T-helper 17 cell (primary cell): ENCODE results near the gene TTLL12. TPM values are rescaled to one million over a fixed set of nuclear protein-coding genes. Genes with fewer than 3 reads are reported as not detected.

Experiments used
- ATAC-seq: fragments of 150-1000 bp; cut with Tn5 transposase; 2 replicates; pipeline ENCODE4 v1.10.0; 2021; ENCODE audit warnings: mild to moderate bottlenecking, moderate library complexity
- DNase-seq, 3 donors: peaks; one replicate each; pipeline versions ENCODE4 v3.0.0 to v3.0.0-alpha.2; 2020 to 2021
- H3K9me3 ChIP-seq: one replicate; pipeline ENCODE4 v1.7.0; 2013; ENCODE audit warnings: low read length, mild to moderate bottlenecking; ENCODE audit not compliant: control insufficient read depth, poor library complexity, severe bottlenecking
- H3K27ac Mint-ChIP-seq: one replicate; pipeline ENCODE4 v1.8.0; 2022; ENCODE audit warnings: mild to moderate bottlenecking, moderate library complexity, mixed read lengths
- H3K27me3 Mint-ChIP-seq: one replicate; pipeline ENCODE4 v1.8.0; 2022; ENCODE audit warnings: mixed read lengths
- H3K36me3 Mint-ChIP-seq: one replicate; pipeline ENCODE4 v1.8.0; 2022; ENCODE audit warnings: low read depth, mixed read lengths
- H3K4me1 Mint-ChIP-seq: one replicate; pipeline ENCODE4 v1.8.0; 2022; ENCODE audit warnings: mild to moderate bottlenecking, mixed read lengths
- H3K4me3 Mint-ChIP-seq: one replicate; pipeline ENCODE4 v1.8.0; 2022; ENCODE audit warnings: mild to moderate bottlenecking, moderate library complexity, mixed read lengths
- total RNA-seq, 4 donors: library from RNA in 2 of 4; stranded (reverse) in 2 of 4; gene quantifications; one replicate each; pipeline ENCODE4 v1.2.3 and lab custom pipeline; 2022 to 2026

Gene TTLL12
- total RNA-seq, 2 donors from 2014 or later, result 12.8 to 17.8 TPM

DNA sequence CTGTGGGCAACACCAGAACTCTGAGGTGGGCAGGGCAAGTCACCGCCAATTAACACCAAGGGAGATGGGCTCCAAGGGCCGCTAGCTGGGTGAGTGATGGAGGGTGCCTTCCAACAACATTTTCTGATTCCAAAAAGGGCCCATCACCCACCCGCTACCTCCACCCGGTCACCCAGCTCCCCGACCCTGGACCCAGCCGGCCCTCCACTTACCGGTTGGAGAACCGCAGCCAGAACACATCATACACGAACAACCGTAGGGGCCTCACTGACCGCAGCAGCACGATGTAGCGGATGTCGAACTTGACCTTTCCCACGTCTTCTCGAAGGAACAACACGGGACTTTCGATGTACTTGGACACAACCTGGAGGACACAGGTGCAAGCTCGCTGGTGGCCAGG, 14.7 kb downstream of the TTLL12 start:
- DNase-seq (no peak), ATAC-seq (no peak)
- no peaks in the 10 kb centered on the region for H3K9me3 ChIP-seq
- Mint-ChIP-seq H3K27ac (no peak overlapping the region), H3K27me3 (no peaks in the 10 kb centered on the region), H3K36me3 (no peaks in the 10 kb centered on the region), H3K4me3 (no peak overlapping the region), H3K4me1 (peaks cover 12% of the 10 kb centered on the region)

DNA sequence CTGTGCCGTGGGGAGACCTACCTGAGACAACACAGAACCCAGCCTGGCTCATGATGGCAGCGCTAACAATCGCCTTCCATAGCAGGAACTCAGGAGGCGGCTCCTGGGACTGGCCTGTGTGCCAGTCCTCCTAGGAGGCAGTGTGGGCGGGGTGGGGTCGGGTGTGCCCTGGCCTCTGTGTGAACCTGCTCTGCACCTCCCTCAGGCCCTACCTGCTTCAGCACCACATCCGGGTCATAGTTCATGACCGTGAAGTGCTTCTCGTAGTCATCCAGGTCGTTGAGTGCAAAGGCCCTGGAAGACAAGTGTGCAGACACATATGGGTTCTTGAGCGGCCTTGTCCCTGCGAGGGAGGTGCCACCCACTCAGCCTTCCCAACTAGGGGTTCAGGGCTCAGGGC, 15.3 kb downstream of the TTLL12 start:
- DNase-seq, result no peak
- no peaks in the 10 kb centered on the region for H3K9me3 ChIP-seq
- Mint-ChIP-seq H3K27me3 (no peaks in the 10 kb centered on the region), H3K4me3 (no peak overlapping the region), H3K27ac (no peak overlapping the region), H3K4me1 (peaks cover 12% of the 10 kb centered on the region), H3K36me3 (no peaks in the 10 kb centered on the region)
- ATAC-seq, result no peak

DNA sequence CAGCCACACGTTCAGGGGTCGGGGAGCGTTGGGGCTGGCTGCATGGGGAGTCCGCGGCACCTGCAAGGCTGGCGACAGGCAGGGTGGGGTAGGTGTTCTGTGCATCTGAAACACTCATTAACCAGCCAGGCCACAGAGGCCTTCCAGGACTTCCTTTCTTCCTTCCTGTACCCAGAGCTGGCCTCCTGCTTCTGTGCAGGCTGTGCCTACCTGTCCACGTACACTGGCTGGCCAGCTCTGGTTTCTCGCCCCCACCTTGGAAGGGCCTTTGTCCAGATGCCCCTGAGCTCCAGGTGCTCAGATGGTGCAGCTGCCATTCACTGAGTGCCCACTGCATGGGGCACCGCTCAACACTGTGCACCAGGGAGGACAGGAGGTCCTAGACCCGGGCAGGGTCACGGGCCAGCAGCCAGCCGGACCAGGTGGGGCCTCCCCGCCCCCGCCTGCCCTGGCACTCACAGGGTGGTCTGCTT, 15.9 kb downstream of the TTLL12 start:
- Mint-ChIP-seq H3K27me3 (no peaks in the 10 kb centered on the region), H3K4me1 (peaks cover 12% of the 10 kb centered on the region), H3K36me3 (no peaks in the 10 kb centered on the region), H3K4me3 (no peak overlapping the region), H3K27ac (peak overlapping the region; percentile 43)
- DNase-seq (no peak), ATAC-seq (no peak)
- no peaks in the 10 kb centered on the region for H3K9me3 ChIP-seq

DNA sequence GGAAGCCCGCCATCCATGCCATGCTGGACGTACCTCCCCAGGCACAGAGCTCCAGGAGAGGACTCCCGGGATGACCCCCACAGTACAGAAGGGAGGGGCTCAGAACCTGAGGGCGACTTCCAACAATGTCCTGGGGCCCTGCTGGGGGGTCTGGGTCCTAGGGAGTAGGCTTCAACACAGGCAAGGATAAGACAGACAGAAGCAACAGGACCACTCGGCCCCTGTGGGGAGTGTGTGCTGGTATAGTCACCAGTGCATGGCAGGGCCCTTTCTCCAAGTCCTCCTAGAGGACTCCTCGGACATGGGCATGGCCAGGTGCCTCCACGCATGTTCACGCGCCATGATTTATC, 16.8 kb downstream of the TTLL12 start:
- Mint-ChIP-seq H3K4me3 (no peak overlapping the region), H3K27ac (peak overlapping the region; percentile 43)
- no peak for DNase-seq

DNA sequence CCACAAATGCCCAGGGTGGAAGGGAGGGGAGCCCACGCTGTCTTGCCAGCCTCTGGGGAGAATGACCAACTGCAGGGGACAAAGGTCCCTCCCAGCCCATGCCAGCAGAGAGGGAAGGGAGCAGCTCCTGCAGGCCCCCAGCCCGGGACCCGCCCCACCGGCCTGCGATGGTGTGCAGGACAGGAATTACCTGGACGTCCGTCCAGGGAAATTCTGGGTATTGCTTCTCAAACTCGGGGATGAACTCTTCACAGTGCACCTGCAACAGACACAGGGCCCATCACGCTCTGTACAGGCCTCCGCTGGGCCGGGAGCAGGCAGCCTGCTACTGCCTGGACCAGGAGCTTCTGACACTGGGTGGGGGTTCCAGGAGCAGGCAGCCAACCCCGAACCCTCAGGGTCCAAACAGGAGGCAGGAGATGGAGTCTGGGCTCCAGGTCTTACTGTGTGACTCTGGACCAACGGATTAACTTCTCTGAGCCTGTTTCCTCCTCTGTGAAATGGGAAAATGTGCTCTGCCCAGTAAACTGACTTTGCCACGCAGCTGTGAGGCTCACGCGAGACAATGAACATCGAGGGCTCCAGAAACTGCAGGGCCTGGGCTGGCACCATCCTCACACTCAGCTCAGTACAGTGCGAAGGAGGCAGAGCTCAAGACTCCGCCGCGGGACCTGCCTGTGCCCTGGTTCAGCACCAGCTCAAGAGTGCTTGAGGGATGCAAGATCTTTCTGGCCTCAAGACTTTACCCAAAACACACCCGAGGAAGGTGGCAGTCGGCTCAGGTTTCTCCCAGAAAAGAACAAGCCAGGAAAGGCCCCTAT, 17.4 kb downstream of the TTLL12 start:
- no peak overlapping the region for H3K4me3 Mint-ChIP-seq
- H3K9me3 ChIP-seq, result no peaks in the 10 kb centered on the region
- H3K27ac Mint-ChIP-seq, result peak overlapping the region; percentile 27
- no peaks in the 10 kb centered on the region for H3K27me3 Mint-ChIP-seq
- ATAC-seq (no peak), DNase-seq (no peak)
- peaks cover 12% of the 10 kb centered on the region for H3K4me1 Mint-ChIP-seq
- no peaks in the 10 kb centered on the region for H3K36me3 Mint-ChIP-seq

More for the DNA sequence above, 16.8 kb downstream of the TTLL12 start:
- no peak for ATAC-seq
- Mint-ChIP-seq H3K36me3 (no peaks in the 10 kb centered on the region), H3K27me3 (no peaks in the 10 kb centered on the region), H3K4me1 (peaks cover 12% of the 10 kb centered on the region)
- H3K9me3 ChIP-seq, result no peaks in the 10 kb centered on the region

DNA sequence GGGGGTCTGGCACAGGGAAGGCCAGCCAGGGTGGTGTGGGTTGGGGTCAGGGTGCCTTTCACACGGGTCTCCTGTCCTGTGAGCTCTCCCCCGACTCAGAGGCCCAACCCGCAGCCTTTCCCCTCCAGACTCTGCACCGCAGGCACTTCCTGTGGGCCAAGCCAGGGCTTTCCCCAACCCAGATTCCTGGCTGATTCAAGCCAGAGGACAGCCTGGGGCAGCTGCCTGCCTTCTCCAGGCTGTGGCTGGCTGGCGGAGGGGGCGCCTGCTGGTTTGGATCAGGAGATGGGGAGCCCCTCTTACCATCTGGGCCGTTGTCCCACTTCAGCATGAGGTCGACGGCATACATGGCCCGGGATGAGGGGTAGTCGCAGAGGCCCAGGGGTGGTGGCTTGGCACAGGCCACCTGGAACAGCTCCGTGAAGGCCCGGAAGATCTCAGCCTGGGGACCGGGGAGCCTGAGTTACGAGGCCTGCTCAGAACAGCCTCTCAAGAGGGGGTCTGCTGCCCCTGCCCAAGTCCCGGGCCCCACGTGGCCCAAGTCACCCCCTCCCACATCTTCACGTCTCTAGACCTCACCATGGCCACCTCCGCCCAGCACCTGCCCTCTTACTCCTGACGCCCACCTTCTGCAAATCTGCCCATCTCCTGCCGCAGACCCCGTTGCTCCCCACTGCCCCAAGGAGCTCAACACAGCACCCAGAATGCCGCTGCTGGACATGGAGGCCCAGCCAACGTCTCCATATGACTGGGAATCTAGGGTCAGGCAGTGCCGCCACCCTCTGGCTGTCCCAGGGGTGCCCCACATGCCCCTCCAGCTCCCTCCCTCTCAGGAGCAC, 18.2 kb downstream of the TTLL12 start:
- Mint-ChIP-seq H3K4me1 (peaks cover 21% of the 10 kb centered on the region), H3K27ac (peak overlapping the region; percentile 32), H3K27me3 (no peaks in the 10 kb centered on the region), H3K36me3 (no peaks in the 10 kb centered on the region), H3K4me3 (no peak overlapping the region)
- ATAC-seq (no peak), DNase-seq (no peak)
- H3K9me3 ChIP-seq, result no peaks in the 10 kb centered on the region

DNA sequence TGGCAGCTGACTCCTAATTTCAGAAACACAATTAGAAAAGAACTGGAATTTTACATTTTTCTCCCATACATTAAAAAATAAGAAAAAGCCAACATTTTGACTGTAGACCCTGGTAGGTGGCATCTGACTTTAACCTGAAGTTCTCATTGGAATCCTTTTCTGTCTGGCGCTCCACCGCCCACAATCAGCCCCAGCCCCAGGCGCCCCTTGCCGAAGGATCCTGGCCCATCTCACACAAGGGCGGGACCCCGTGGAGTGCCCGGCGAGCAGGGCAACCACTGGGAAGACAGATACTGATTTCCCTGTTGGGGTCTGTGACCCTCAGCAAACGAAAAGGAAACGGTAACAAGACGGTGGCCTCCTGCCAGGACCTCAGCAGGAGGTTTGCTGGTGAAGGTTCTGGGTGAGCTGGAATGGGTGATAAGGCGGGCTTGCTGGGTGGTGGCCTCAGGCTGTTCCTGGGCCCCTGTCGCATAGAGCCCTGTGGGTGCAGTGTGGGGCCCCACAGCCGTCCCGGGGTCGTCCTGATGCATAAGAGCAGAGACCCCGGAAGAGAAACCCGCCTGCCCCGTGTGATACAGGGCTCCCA, 19.8 kb downstream of the TTLL12 start:
- Mint-ChIP-seq H3K4me3 (no peak overlapping the region), H3K36me3 (no peaks in the 10 kb centered on the region), H3K27ac (no peak overlapping the region), H3K4me1 (peaks cover 18% of the 10 kb centered on the region), H3K27me3 (no peaks in the 10 kb centered on the region)
- ATAC-seq (no peak), DNase-seq (no peak)
- no peaks in the 10 kb centered on the region for H3K9me3 ChIP-seq

DNA sequence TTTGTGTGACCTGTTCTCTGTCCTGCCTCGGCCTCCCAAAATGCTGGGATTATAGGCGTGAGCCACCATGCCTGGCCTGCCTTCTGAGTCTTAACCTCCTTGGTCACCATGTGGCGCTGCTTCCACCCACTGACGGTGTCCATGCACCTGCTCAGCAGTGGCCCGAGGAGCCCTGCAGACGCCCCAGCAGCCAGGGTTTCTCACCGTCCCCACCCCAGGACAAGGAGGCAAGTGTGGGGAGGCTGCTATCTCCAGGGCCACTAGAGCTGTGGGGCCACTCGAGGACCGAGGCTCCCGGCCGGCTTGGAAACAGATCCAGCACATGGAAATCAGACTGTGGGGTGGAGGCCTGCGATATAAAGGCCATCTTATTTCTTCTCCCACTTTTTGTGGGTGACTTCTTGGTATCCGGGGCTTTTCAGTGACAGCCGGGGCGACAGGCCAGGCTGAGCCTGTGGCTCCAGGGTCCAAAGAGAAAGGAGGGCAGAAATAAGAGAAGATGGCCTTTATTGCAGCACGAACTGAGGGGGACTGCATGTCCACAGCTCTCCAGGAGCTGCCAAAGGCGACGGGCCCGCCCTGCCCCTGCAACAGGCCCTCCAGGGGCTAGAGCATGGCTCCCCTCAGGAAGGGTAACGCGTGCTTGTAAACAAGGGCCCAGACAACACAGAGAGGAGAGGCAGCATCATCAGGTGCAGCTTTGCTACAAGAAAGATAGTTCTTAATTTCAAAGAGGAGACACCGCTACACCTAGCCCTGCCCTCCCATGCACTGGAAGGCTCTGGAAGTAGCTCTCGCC, 20.6 kb downstream of the TTLL12 start:
- Mint-ChIP-seq H3K4me3 (no peak overlapping the region), H3K27ac (peak overlapping the region; percentile 11)

DNA sequence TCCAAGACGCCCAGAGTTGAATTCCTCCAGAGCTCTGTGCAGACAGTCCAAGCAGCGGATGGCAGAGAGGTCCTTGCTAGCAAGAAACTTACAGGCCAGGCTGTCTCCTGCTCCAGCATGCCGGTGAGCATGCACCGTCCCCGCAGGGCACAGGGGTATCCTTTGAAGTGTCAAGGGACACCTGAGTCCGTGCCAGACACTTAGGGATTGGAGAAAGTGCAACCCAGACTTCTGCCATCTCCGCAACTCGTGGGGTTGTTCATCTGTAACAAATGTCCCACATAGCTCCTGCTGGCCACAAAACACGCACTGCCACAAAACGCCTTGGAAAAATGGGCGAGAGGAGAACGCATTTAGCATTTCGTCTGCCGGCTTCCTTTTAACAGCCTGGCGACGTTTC, 22.3 kb downstream of the TTLL12 start:
- Mint-ChIP-seq H3K27ac (peak overlapping the region; percentile 57), H3K27me3 (no peaks in the 10 kb centered on the region), H3K4me3 (no peak overlapping the region), H3K36me3 (no peaks in the 10 kb centered on the region), H3K4me1 (peaks cover 17% of the 10 kb centered on the region)
- ATAC-seq, result no peak
- no peak for DNase-seq
- H3K9me3 ChIP-seq, result no peaks in the 10 kb centered on the region

More for the DNA sequence above, 20.6 kb downstream of the TTLL12 start:
- Mint-ChIP-seq H3K27me3 (no peaks in the 10 kb centered on the region), H3K4me1 (peaks cover 18% of the 10 kb centered on the region), H3K36me3 (no peaks in the 10 kb centered on the region)
- ATAC-seq (no peak), DNase-seq (no peak)
- H3K9me3 ChIP-seq, result no peaks in the 10 kb centered on the region

DNA sequence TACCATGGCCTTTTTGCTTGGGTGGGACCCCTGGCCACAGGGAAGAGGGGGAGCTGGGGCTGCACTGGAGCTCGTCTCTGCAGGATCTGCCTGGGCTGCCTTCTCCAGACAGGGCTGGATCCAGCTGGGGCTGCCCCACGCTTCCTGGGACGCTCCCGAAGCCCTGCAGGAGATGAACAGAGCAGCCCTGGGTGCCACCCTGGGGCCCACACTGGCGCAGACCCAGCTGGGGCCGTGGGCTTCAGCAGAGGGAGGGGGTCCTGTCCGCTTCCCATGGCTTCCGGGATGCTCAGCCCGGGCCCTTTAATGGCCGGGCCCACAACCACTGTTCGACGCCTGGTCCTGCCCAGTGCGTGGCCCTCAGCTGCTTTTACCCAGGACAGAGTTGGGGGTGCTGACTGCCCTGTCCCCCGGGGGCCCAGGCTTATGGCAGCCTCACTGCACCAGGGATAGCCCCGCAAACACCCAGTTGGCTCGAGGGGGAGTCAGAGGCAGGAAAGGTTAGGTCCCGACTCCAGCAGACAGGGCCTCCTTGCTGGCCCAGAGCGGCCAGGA, 23.6 kb downstream of the TTLL12 start:
- no peaks in the 10 kb centered on the region for H3K27me3 Mint-ChIP-seq
- H3K27ac Mint-ChIP-seq, result no peak overlapping the region
- ATAC-seq, result no peak
- H3K4me1 Mint-ChIP-seq, result peaks cover 15% of the 10 kb centered on the region
- H3K9me3 ChIP-seq, result no peaks in the 10 kb centered on the region
- no peak for DNase-seq
- H3K36me3 Mint-ChIP-seq, result no peaks in the 10 kb centered on the region
- H3K4me3 Mint-ChIP-seq, result no peak overlapping the region

DNA sequence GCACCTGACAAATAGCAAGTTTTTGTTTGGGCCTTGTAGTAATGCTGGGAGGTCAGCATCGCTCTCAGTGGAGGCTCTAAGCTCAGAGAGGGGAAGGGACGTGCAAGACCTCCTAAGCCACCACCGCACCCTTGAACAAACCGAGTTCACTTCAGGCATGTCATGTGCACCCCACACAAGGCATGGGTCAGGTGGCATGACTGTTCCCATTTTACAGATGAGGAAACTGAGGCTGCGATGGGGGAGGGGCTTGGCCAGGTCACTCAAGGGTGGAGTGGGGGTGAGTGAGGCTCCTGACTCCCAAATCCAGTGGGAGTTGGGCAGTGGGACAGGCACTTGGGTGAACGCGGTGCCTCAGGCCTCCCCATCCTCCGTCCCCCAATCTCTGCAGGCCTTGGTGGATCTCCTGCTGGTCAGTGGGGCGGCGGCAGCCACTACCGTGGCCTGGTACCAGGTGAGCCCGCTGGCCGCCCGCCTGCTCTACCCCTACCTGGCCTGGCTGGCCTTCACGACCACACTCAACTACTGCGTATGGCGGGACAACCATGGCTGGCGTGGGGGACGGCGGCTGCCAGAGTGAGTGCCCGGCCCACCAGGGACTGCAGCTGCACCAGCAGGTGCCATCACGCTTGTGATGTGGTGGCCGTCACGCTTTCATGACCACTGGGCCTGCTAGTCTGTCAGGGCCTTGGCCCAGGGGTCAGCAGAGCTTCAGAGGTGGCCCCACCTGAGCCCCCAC, 24.4 kb downstream of the TTLL12 start:
- Mint-ChIP-seq H3K4me1 (peaks cover 14% of the 10 kb centered on the region), H3K36me3 (no peaks in the 10 kb centered on the region), H3K4me3 (no peak overlapping the region), H3K27me3 (no peaks in the 10 kb centered on the region), H3K27ac (no peak overlapping the region)
- DNase-seq, result no peak
- H3K9me3 ChIP-seq, result no peaks in the 10 kb centered on the region
- ATAC-seq, result no peak

DNA sequence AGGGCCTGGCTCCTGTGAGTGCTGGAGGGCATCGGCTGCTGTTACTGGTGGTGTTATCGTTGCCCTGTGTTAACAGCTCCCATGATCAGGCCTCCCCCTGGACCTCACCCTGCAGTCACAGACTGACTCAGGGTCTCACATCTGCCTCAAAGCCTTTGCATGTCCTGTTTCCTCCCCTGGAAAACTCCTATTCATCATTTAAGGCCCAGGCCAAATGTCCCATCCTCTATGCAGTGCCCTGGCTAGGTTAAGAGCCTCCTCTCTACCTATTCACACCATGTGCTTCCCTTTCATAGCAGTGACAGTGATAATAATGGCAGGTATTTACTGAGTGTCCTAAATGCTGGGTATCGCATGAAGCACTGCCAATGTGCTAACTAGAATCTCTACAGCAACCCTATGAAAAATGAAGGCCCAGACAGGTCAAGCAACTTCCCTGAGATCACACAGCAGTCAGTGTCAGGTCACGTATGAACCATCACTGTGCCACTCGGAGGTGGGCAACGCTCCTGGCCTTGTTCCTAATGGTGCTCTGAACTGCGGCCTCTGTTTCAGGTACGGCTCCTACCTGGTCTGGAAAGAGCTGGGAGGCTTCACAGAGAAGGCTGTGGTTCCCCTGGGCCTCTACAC, 26.3 kb downstream of the TTLL12 start:
- Mint-ChIP-seq H3K27me3 (no peaks in the 10 kb centered on the region), H3K4me3 (no peak overlapping the region), H3K36me3 (no peaks in the 10 kb centered on the region), H3K27ac (no peak overlapping the region), H3K4me1 (peaks cover 14% of the 10 kb centered on the region)
- no peak for ATAC-seq
- no peaks in the 10 kb centered on the region for H3K9me3 ChIP-seq
- DNase-seq, result no peak
